Heart left ventricle (tissue), 16 donors: ENCODE results near the gene SZT2. TPM values are rescaled to one million over a fixed set of nuclear protein-coding genes. Genes with fewer than 3 reads are reported as not detected.

Experiments
- ATAC-seq, 4 donors: fragments of 200-7000 bp; cut with Tn5 transposase; one replicate each; pipeline ENCODE4 v1.9.1; 2020 to 2022; ENCODE audit warnings: moderate library complexity in 4 of 4, mild to moderate bottlenecking in 3 of 4, moderate number of reproducible peaks in 1 of 4
- DNase-seq, 5 donors: peaks; one replicate each; pipeline ENCODE4 v3.0.0-alpha.2; 2020
- H3K27ac ChIP-seq, 12 donors: fragments of 200-600 bp; sonication (generic) in 4 of 12; one replicate each; pipeline versions ENCODE4 v1.5.0 to v1.8.0; 2016 to 2022; ENCODE audit warnings: mild to moderate bottlenecking in 2 of 12
- H3K27me3 ChIP-seq, 9 donors: fragments of 200-600 bp; sonication (generic) in 2 of 9; one replicate each; pipeline versions ENCODE4 v1.5.1 to v1.8.0; 2016 to 2022; ENCODE audit warnings: mild to moderate bottlenecking in 3 of 9
- H3K36me3 ChIP-seq, 9 donors: fragments of 200-600 bp; sonication (generic) in 2 of 9; one replicate each; pipeline versions ENCODE4 v1.5.0 to v1.8.0; 2018 to 2022; ENCODE audit warnings: mild to moderate bottlenecking in 2 of 9
- H3K4me1 ChIP-seq, 12 donors: fragments of 200-600 bp; sonication (generic) in 4 of 12; one replicate each; pipeline versions ENCODE4 v1.5.0 to v1.8.0; 2016 to 2022; ENCODE audit warnings: mild to moderate bottlenecking in 3 of 12
- H3K4me3 ChIP-seq, 12 donors: fragments of 200-600 bp; sonication (generic) in 4 of 12; one replicate each; pipeline versions ENCODE4 v1.5.0 to v1.8.0; 2017 to 2022; ENCODE audit warnings: mild to moderate bottlenecking in 9 of 12, moderate library complexity in 4 of 12
- H3K9me3 ChIP-seq, 12 donors: fragments of 200-600 bp; sonication (generic) in 4 of 12; one replicate each; pipeline versions ENCODE4 v1.5.0 to v1.8.0; 2016 to 2022; ENCODE audit warnings: mild to moderate bottlenecking in 1 of 12
- POLR2A ChIP-seq, 2 donors: fragments of 450-650 bp; IDR thresholded peaks; one replicate each; pipeline ENCODE4 v1.6.1; 2017; ENCODE audit warnings: antibody characterized with exemption in 2 of 2, mild to moderate bottlenecking in 2 of 2, moderate library complexity in 2 of 2
- WGBS, 4 donors: extraction: QIAGEN DNeasy Blood & Tissue Kit in 2 of 4; methylation state at CpG; one replicate each; pipeline versions ENCODE4 v1.1.5 to v1.1.7; 2013 to 2018; 5-methylcytosine and 5-hydroxymethylcytosine counted together
- intact Hi-C, 10 donors: fragments of 100-400 bp; cut with DNase I; formaldehyde crosslinking; loops; one replicate each; pipeline versions ENCODE4 v1.11.1 to v1.14.2; 2022
- polyA plus RNA-seq, 2 donors: library from polyadenylated mRNA; stranded (reverse); fragments of 200-250 nt; gene quantifications; one replicate each; pipeline ENCODE4 v1.2.3, GENCODE V29; 2013
- total RNA-seq, 9 donors: library from RNA; depleted of rRNA in 2 of 9; stranded (reverse); fragments of >200 nt in 2 of 9; fragmentation: NEBNext Ultra II Directional in 3 of 9; extraction: Animal tissue kit (Norgen Biotek cat#: 25700) in 3 of 9; gene quantifications; one replicate each; pipeline versions ENCODE4 v1.1.0 to v1.2.4, GENCODE V29; 2016 to 2023
- TF ChIP-seq, protein P1 (sequence below), 12 donors: fragments of 200-600 bp; sonication (generic) in 4 of 12; IDR thresholded peaks; one replicate each; pipeline versions ENCODE4 v1.5.0 to v1.8.0; 2018 to 2022; ENCODE audit warnings: antibody characterized with exemption in 12 of 12, mild to moderate bottlenecking in 5 of 12
- donor health status: ischemic (EF 13 %, LVEDD 7.1; RV severe dilation, severe dysfunction).
- donor health status: healthy with polysubstance abuse.
- donor health status: DM: no; HTN: yes; CAD: no.
- donor health status: DM: no; HTN: no; CAD: no.
- donor health status: ischemic (EF 25% LVEDD 6.9; RV normal size, moderate dysfunction).
- donor health status: ischemic (EF 25% LVEDD 5.7; RV mildly dilated, moderate dysfunction).
- donor health status: healthy.
- donor health status: DM: yes; HTN: yes; CAD: no.
- donor health status: ischemic (EF 35%, LVEDD 5.7; RV mildly dilated, moderate dysfunction).
- donor health status: nonischemic (EF 11% LVEDD 7.7; RV severe dilation, severe dysfunction).
- donor health status: DM: yes; HTN: yes; CAD: no.
- donor health status: PGD.
- donor health status: ischemic (EF 29% LVEDD 5.4; RV normal size, mild dysfunction).
- donor health status: nonischemic (EF 23%, LVEDD 6.1; RV moderate dilation, normal function).

Gene SZT2
- total and polyA plus RNA-seq, 11 donors: 13.1 to 39.7 (median 24.4) TPM

DNA sequence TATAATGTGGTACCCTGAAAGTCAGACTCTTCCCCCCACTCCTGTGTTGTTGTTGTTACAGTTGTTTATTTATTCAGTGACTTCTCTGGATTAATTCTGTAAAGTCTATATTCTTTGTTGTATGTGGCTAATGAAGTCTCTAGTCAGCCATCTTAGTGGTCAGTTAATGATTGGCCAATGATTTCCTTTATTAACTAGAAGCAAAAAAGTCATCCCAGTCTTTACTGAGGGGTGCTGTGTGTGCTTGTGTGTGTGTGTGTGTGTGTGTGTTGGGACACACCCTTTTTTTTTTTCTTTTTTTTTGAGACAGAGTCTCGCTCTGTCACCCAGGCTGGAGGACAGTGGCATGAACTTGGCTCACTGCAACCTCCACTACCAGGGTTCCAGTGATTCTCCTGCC is 101.4 kb downstream of the SZT2 start:
- intact Hi-C loops: no loop called here
- DNase-seq (no peak), ATAC-seq (no peak)
- no peaks in the 10 kb centered on the region for H3K4me1 ChIP-seq
- no peak overlapping the region for H3K27ac ChIP-seq
- H3K27me3 ChIP-seq: no peaks in the 10 kb centered on the region
- 92 to 100% (median 98%) methylated on average over 1 of the region's 1 CpG for WGBS, 4 donors
- TF ChIP-seq, protein P1, sequence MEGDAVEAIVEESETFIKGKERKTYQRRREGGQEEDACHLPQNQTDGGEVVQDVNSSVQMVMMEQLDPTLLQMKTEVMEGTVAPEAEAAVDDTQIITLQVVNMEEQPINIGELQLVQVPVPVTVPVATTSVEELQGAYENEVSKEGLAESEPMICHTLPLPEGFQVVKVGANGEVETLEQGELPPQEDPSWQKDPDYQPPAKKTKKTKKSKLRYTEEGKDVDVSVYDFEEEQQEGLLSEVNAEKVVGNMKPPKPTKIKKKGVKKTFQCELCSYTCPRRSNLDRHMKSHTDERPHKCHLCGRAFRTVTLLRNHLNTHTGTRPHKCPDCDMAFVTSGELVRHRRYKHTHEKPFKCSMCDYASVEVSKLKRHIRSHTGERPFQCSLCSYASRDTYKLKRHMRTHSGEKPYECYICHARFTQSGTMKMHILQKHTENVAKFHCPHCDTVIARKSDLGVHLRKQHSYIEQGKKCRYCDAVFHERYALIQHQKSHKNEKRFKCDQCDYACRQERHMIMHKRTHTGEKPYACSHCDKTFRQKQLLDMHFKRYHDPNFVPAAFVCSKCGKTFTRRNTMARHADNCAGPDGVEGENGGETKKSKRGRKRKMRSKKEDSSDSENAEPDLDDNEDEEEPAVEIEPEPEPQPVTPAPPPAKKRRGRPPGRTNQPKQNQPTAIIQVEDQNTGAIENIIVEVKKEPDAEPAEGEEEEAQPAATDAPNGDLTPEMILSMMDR (IDR thresholded peaks at IDR 0.05): no peak
- no peak for TF ChIP-seq POLR2A (IDR thresholded peaks at IDR 0.05)
- peaks cover 0 to 46% (median 16%) of the 10 kb centered on the region in 12 donors for H3K9me3 ChIP-seq
- no peak overlapping the region for H3K4me3 ChIP-seq
- H3K36me3 ChIP-seq: no peaks in the 10 kb centered on the region

DNA sequence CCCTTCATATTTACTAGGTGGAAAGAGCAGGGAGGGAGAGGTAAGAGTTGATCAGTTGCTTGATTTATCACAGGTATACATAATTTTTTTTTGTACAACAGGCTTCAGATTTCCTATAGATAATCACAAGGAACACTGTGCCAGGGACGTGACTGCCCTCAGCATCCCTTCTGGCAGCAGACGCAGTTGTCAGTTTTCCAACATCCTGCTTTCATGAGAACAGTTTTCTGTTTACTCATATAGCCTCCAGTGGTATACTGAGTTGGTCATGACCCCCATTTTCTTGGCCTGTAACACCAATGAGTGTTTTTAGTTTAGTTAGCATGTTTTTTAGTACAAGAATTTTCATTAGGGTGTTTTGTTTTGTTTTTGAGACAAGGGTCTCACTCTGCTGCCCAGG is 103.1 kb downstream of the SZT2 start:
- intact Hi-C loops: no loop called here
- H3K4me1 ChIP-seq: no peaks in the 10 kb centered on the region
- DNase-seq (no peak), ATAC-seq (no peak)
- H3K9me3 ChIP-seq: peaks cover 0 to 38% (median 14%) of the 10 kb centered on the region in 12 donors
- no peaks in the 10 kb centered on the region for H3K27me3 ChIP-seq
- WGBS, 4 donors: 53 to 58% (median 56%) methylated on average over 2 of the region's 2 CpGs
- H3K27ac ChIP-seq: no peak overlapping the region
- no peaks in the 10 kb centered on the region for H3K36me3 ChIP-seq
- no peak overlapping the region for H3K4me3 ChIP-seq
- no peak for TF ChIP-seq POLR2A (IDR thresholded peaks at IDR 0.05)
- TF ChIP-seq, protein P1 (IDR thresholded peaks at IDR 0.05): no peak

DNA sequence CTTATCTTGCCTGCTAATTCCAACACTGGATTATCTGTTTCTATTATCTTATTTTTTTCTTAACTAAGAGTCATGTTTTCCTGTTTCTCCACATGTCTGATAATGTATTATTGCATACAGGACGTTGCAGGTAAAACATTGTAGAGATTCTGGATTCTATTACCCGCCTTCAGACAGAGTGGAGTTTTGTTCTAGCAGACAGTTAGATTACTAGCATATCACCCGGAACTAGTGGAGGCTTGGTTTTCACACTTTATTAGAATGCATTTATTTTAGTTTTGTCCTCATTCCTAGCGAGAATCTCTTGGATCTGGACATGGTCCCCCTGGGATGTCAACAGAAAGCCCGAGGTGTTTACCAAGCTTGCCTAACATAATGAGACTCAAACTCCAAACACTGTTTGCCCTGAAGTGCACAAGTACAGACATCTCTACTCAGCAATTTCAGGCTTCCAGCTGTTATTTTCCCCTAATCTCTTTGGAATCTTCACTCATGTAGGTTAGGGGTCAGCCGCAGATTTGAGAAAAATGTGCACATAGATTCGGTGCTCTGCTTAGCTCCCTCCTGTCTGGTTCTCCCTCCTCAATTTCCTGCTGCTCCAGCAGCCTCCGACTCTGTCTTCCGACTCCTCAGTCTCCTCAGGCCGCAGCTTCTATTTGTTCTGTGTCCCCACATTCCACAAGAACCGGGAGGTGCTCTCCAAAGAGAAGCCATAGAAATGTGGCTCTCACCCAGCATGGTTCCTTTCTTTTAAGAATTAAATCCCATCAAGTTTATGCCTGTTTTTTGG is 104.2 kb downstream of the SZT2 start:
- H3K27me3 ChIP-seq: no peaks in the 10 kb centered on the region
- no peaks in the 10 kb centered on the region for H3K4me1 ChIP-seq
- ATAC-seq: no peak
- no peaks in the 10 kb centered on the region for H3K36me3 ChIP-seq
- H3K9me3 ChIP-seq: peaks cover 0 to 28% (median 9%) of the 10 kb centered on the region in 12 donors
- no peak for DNase-seq
- no peak overlapping the region for H3K4me3 ChIP-seq
- intact Hi-C loops: no loop called here
- no peak for TF ChIP-seq POLR2A (IDR thresholded peaks at IDR 0.05)
- TF ChIP-seq, protein P1 (IDR thresholded peaks at IDR 0.05): no peak
- H3K27ac ChIP-seq: no peak overlapping the region
- WGBS, 4 donors: 44 to 51% (median 46%) methylated on average over 11 of the region's 11 CpGs

DNA sequence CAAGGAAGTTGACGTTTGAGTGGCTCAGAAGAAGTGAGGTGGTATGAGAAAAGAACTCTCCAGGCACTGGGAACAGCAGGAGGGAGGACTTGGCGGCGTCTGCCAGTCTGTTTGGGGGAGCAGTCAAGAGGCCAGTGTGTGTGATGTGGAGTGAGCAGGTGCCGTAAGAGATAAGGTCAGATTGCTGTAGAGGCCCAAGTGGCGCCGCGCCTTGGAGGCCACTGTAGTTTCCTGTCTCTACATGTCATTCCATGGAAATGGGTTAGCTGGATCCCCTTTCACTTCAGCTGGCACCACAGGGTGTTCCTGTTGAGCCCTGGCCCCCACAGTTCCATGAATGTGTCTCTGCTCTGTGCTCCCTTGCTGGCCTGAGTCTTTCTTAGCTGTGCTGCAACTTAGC is 105.5 kb downstream of the SZT2 start:
- H3K4me1 ChIP-seq: no peaks in the 10 kb centered on the region
- intact Hi-C loops: no loop called here
- H3K27ac ChIP-seq: no peak overlapping the region
- H3K4me3 ChIP-seq: no peak overlapping the region
- TF ChIP-seq, protein P1 (IDR thresholded peaks at IDR 0.05): no peak
- TF ChIP-seq POLR2A (IDR thresholded peaks at IDR 0.05): no peak
- WGBS, 4 donors: 88 to 92% (median 89%) methylated on average over 7 of the region's 7 CpGs
- no peaks in the 10 kb centered on the region for H3K36me3 ChIP-seq
- DNase-seq (no peak), ATAC-seq (no peak)
- H3K27me3 ChIP-seq: no peaks in the 10 kb centered on the region
- H3K9me3 ChIP-seq: peaks cover 0 to 16% (median 3%) of the 10 kb centered on the region in 12 donors
